ENCODE results near the gene LYSET. TPM values are rescaled to one million over a fixed set of nuclear protein-coding genes. Genes with fewer than 3 reads are reported as not detected.

LYSET gene
- total RNA-seq, 2 experiments from 2014 or later: 12.0 to 19.7 TPM

- Histone ChIP-seq H3K4me2 (ENCODE audit: low read length) (no peak overlapping the region), H3K36me3 (ENCODE audit: insufficient read depth, low read length) (peaks cover 89% of the 10 kb centered on the region), H2AFZ (ENCODE audit: low read length) (no peak overlapping the region), H3K27ac (ENCODE audit: low read depth, low read length, poor library complexity, severe bottlenecking) (no peak overlapping the region), H3K4me3 (ENCODE audit: low read depth, low read length, poor library complexity, severe bottlenecking) (no peak overlapping the region), H4K20me1 (ENCODE audit: insufficient read depth, low read length) (no peaks in the 10 kb centered on the region), H3K9me2 (ENCODE audit: insufficient read depth, low read length) (no peaks in the 10 kb centered on the region), H3K9me3 (ENCODE audit: low read length) (no peaks in the 10 kb centered on the region), H3K79me2 (ENCODE audit: insufficient read depth, low read depth, low read length) (no peaks in the 10 kb centered on the region), H3K4me1 (ENCODE audit: insufficient read depth, low read length, poor library complexity, severe bottlenecking) (no peaks in the 10 kb centered on the region)
- ChIA-PET POLR2A (interaction anchor here (0.7 kb wide), 1 partner anchor 45 kb away, joined by 3 read pairs; no protein-coding TSS in a partner anchor), CTCF (ENCODE audit: unreplicated experiment) (no interaction called here)
- no TSS peak for BruUV-seq (replicated peaks)
- no peak for TF ChIP-seq CTCF (conservative IDR thresholded peaks at IDR 0.05; ENCODE audit: low read length)
- TF ChIP-seq EZH2phosphoT487 (IDR thresholded peaks at IDR 0.05; ENCODE audit: borderline replicate concordance, low read depth, low read length): no peak
- no peak for DNase-seq (ENCODE audit: low spot score)
- intact Hi-C loops (cut with micrococcal nuclease; ENCODE audit: unreplicated experiment): loop anchor here (5.0 kb wide), 1 partner anchor 268 kb away; no protein-coding TSS in a partner anchor
Measured at GRCh38 chr14:93220509-93220908, 35.4 kb downstream of the LYSET start.

- Histone ChIP-seq H3K27ac (ENCODE audit: low read depth, low read length, poor library complexity, severe bottlenecking) (no peak overlapping the region), H3K4me1 (ENCODE audit: insufficient read depth, low read length, poor library complexity, severe bottlenecking) (no peaks in the 10 kb centered on the region), H3K9me3 (ENCODE audit: low read length) (no peaks in the 10 kb centered on the region), H3K36me3 (ENCODE audit: insufficient read depth, low read length) (peaks cover 92% of the 10 kb centered on the region), H3K4me2 (ENCODE audit: low read length) (no peak overlapping the region), H2AFZ (ENCODE audit: low read length) (no peak overlapping the region), H3K79me2 (ENCODE audit: insufficient read depth, low read depth, low read length) (no peaks in the 10 kb centered on the region), H3K9me2 (ENCODE audit: insufficient read depth, low read length) (no peaks in the 10 kb centered on the region), H3K4me3 (ENCODE audit: low read depth, low read length, poor library complexity, severe bottlenecking) (no peak overlapping the region), H4K20me1 (ENCODE audit: insufficient read depth, low read length) (no peaks in the 10 kb centered on the region)
- ChIA-PET POLR2A (no interaction called here), CTCF (ENCODE audit: unreplicated experiment) (no interaction called here)
- intact Hi-C loops (cut with micrococcal nuclease; ENCODE audit: unreplicated experiment): loop anchor here (5.0 kb wide), 1 partner anchor 271 kb away; no protein-coding TSS in a partner anchor
- no peak for DNase-seq (ENCODE audit: low spot score)
- no TSS peak for BruUV-seq (replicated peaks)
- TF ChIP-seq CTCF (conservative IDR thresholded peaks at IDR 0.05; ENCODE audit: low read length): no peak
- TF ChIP-seq EZH2phosphoT487 (IDR thresholded peaks at IDR 0.05; ENCODE audit: borderline replicate concordance, low read depth, low read length): no peak
Measured at GRCh38 chr14:93223565-93223964, 38.4 kb downstream of the LYSET start.

GRCh38 chr14:93228550-93228949 lies 43.4 kb downstream of the LYSET start:
- POLR2A ChIA-PET: no interaction called here
- no peaks in the 10 kb centered on the region for H3K79me2 ChIP-seq (ENCODE audit: insufficient read depth, low read depth, low read length)
- no peaks in the 10 kb centered on the region for H3K9me3 ChIP-seq (ENCODE audit: low read length)
- no peaks in the 10 kb centered on the region for H3K4me1 ChIP-seq (ENCODE audit: insufficient read depth, low read length, poor library complexity, severe bottlenecking)
- H3K4me3 ChIP-seq (ENCODE audit: low read depth, low read length, poor library complexity, severe bottlenecking): no peak overlapping the region
- H3K9me2 ChIP-seq (ENCODE audit: insufficient read depth, low read length): no peaks in the 10 kb centered on the region
- CTCF ChIA-PET (ENCODE audit: unreplicated experiment): no interaction called here
- BruUV-seq (replicated peaks): no TSS peak
- TF ChIP-seq EZH2phosphoT487 (IDR thresholded peaks at IDR 0.05; ENCODE audit: borderline replicate concordance, low read depth, low read length) (no peak), CTCF (conservative IDR thresholded peaks at IDR 0.05; ENCODE audit: low read length) (no peak)
- no peak for DNase-seq (ENCODE audit: low spot score)
- H2AFZ ChIP-seq (ENCODE audit: low read length): no peak overlapping the region
- peaks cover 50% of the 10 kb centered on the region for H3K36me3 ChIP-seq (ENCODE audit: insufficient read depth, low read length)
- no peak overlapping the region for H3K27ac ChIP-seq (ENCODE audit: low read depth, low read length, poor library complexity, severe bottlenecking)
- intact Hi-C loops (cut with micrococcal nuclease; ENCODE audit: unreplicated experiment): no loop called here
- no peaks in the 10 kb centered on the region for H4K20me1 ChIP-seq (ENCODE audit: insufficient read depth, low read length)
- H3K4me2 ChIP-seq (ENCODE audit: low read length): no peak overlapping the region

Measured in OCI-LY7 (cell line).